WTC11 (cell line): ENCODE data around the gene CD82.

Experiments used
- CREB1 ChIP-seq: sonication (generic); formaldehyde crosslinking; IDR thresholded peaks from 2 replicates; pipeline ENCODE4 v1.8.0; 2023; ENCODE audit warnings: mild to moderate bottlenecking, missing genetic modification reagents
- FOXK1 ChIP-seq: sonication (generic); formaldehyde crosslinking; IDR thresholded peaks from 2 replicates; pipeline ENCODE4 v1.8.0; 2022; ENCODE audit warnings: mild to moderate bottlenecking, moderate library complexity, missing genetic modification reagents
- MYBL2 ChIP-seq: sonication (generic); formaldehyde crosslinking; IDR thresholded peaks from 2 replicates; pipeline ENCODE4 v1.8.1; 2023; ENCODE audit warnings: mild to moderate bottlenecking, moderate library complexity, missing genetic modification reagents
- ZNF121 ChIP-seq: sonication (generic); formaldehyde crosslinking; IDR thresholded peaks from 2 replicates; pipeline ENCODE4 v1.8.0; 2023; ENCODE audit warnings: missing genetic modification reagents
- TF ChIP-seq, protein P1 (sequence below): fragments of 200-600 bp; IDR thresholded peaks from 2 replicates; pipeline ENCODE4 v1.8.0; 2022; ENCODE audit warnings: antibody characterized with exemption
- TF ChIP-seq, protein P2 (sequence below): sonication (generic); formaldehyde crosslinking; IDR thresholded peaks from 2 replicates; pipeline ENCODE4 v1.8.1; 2022; ENCODE audit warnings: low read depth, mild to moderate bottlenecking, moderate library complexity, missing genetic modification reagents, borderline replicate concordance

DNA sequence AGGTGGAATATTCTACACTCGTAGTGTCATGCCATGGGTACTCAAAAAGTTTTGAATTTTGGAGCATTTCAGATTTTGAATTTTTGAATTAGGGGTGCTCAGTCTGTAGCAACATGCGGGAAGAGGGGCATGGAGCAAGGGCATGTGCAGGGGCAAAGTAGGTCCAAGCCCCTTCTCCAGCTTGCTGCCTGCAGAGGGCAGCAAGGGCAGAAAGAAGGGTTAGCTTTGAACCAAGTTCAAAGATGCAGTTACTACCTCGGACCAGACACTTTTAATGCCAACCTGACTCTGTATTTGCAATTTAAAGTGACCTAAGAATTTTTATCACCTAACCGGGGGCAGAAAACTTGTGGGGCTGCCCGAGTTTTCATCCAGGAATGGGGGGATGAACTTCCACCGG, 68.2 kb downstream of the CD82 start:
- TF ChIP-seq, protein P1, sequence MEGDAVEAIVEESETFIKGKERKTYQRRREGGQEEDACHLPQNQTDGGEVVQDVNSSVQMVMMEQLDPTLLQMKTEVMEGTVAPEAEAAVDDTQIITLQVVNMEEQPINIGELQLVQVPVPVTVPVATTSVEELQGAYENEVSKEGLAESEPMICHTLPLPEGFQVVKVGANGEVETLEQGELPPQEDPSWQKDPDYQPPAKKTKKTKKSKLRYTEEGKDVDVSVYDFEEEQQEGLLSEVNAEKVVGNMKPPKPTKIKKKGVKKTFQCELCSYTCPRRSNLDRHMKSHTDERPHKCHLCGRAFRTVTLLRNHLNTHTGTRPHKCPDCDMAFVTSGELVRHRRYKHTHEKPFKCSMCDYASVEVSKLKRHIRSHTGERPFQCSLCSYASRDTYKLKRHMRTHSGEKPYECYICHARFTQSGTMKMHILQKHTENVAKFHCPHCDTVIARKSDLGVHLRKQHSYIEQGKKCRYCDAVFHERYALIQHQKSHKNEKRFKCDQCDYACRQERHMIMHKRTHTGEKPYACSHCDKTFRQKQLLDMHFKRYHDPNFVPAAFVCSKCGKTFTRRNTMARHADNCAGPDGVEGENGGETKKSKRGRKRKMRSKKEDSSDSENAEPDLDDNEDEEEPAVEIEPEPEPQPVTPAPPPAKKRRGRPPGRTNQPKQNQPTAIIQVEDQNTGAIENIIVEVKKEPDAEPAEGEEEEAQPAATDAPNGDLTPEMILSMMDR, result no peak
- TF ChIP-seq ZNF121 (no peak), CREB1 (CRISPR knock-in tag) (no peak), FOXK1 (no peak), MYBL2 (CRISPR knock-in tag) (no peak)
- TF ChIP-seq, protein P2, sequence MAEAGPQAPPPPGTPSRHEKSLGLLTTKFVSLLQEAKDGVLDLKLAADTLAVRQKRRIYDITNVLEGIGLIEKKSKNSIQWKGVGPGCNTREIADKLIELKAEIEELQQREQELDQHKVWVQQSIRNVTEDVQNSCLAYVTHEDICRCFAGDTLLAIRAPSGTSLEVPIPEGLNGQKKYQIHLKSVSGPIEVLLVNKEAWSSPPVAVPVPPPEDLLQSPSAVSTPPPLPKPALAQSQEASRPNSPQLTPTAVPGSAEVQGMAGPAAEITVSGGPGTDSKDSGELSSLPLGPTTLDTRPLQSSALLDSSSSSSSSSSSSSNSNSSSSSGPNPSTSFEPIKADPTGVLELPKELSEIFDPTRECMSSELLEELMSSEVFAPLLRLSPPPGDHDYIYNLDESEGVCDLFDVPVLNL, result no peak
